NOMO-1 treated with DMSO at 0.1 percent for 48 hours (cell line): ENCODE data around the gene GPRIN1.

Experiments
- DNase-seq: peaks from one replicate; lab custom pipeline; 2025; ENCODE audit not compliant: unreplicated experiment; lab: John Stamatoyannopoulos, UW

The GPRIN1 gene

DNA sequence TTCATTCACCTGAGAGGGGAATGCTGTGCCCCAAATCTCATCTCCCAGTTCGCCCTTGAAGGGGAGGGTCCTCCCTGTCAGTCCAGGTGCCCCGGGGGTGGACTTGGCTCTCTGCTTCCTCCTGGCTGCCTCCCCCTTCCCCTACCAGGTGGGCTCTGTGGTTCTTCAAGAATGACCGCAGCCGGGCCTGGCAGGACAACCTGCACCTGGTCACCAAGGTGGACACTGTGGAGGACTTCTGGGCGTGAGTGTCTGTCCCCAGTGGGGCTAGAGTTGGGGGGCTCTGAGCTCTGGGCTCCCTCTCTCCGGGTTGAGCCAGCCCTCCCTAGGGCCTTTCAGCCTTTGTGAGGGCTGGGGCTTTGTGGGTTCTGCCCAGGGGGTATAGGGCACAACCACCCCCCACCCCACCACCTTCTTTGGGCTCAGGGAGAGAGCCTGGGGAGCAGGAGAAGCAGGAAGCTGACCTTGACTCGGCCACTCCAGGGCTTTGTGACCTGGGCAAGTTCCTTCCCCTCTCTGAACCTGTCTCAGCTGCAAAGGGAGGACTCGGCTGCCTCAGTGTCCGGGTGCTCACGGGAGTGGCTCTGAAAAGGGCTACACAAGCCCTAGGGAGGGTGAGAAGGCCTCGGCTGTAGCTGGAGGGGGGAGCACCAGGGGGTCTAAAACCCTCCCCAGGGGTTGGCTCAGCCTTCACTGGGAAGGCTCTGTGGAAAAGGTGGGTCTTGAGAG, 33.7 kb upstream of the GPRIN1 start:
- DNase-seq: no peak

- DNase-seq: no peak
These were observed 32.9 kb upstream of the GPRIN1 start for GRCh38 chr5:176642675-176643490.

DNA sequence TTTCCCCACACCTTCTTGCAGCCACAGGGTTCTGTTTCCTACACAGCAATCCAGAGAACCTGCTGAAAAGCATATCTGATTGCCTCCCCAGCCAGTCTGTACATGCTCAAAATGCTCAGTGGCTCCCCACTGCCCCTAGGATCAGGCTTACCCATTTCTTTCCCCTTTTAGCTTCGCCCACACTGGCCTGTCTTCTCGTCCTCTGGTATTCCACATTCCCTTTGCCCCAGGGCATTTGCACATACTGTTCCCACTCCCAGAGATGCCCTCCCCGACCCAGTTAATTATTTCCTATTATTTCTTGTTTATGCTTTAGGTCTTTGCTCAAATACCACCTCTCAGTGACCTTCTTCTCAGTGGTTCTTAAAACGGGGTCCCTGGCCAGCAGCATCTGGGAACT, 30.7 kb upstream of the GPRIN1 start:
- DNase-seq: no peak

GRCh38 chr5:176639981-176640380, 30.0 kb upstream of the GPRIN1 start:
- DNase-seq: no peak

DNA sequence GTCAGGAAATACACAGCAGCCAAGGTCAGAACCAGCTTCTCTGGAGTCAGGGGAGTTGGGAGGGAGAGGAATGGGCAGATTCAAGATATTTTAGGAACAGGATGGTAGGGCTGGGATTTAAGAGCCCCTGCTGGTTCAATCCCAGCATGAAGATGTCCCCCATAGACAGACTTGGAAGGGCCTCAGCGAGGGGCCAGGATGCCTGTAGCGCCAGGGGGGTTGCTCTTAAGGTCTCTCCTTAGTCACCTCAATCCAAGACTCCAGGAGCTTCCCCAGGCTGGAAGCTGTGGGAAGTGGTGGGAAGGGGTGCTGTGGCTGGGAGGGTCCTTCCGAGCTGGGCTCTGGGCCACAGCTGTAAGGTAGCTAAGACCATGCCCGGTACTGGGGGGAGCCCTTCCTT, 29.3 kb upstream of the GPRIN1 start:
- no peak for DNase-seq

DNA sequence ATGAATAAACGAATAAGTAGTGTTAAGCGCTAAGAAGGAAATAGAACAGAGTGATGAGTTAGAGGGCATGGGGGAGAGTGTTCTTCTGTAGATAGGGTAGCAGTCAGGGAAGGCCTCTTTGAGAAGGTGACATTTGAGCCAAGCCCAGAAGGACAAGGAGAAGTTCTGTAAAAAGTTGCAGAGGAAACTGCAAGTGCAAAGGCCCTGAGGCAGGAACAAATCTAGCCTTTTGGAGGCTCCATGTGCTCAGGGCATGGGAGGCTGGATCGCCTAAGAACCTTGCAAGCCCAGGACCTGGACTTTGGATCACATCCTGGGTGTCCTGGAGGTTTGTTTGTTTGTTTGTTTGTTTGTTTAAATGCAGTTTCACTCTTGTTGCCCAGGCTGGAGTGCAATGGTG, 28.5 kb upstream of the GPRIN1 start:
- no peak for DNase-seq

GRCh38 chr5:176637556-176637955, 27.6 kb upstream of the GPRIN1 start:
- DNase-seq: no peak

DNA sequence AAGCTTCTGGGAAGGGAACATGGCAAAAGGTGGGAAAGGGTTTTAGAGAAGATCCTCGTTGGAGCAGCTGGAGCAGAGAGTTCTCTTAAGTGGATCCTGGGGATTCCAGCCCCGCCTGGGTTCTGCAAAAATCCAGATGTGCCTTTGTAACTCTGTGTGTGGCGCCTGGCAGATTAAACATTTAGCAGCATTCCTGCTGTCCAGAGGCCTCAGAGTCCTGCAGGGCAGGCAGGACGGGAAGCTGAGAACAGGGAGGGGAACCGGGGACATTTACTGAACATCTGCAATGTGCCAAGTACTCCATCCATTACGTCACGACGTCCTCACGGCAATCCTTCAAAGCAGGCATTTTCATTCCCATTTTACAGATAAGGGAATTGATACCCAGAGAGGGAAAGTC, 26.5 kb upstream of the GPRIN1 start:
- no peak for DNase-seq

- no peak for DNase-seq
These were observed 23.6 kb upstream of the GPRIN1 start for GRCh38 chr5:176633598-176633997.

DNA sequence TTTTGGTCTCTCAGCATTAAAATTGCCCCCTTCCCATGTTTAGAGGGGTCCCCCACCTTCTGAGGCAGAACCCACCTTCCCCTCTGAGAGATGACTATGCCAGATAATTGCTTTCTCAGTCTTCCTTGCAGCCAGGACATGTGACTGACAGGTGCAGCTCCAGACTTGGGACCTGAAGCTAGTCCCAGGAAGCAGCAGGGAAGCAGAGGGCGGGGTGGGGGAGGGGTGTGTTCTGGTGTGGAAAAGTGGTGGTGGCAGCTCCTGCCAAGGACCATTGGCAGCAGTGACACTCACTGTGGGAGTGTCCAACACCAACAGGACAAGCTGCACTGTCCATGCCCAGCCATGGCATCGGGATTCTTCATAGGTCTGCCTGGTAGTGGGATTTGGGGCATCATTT, 22.8 kb upstream of the GPRIN1 start:
- DNase-seq: no peak

DNA sequence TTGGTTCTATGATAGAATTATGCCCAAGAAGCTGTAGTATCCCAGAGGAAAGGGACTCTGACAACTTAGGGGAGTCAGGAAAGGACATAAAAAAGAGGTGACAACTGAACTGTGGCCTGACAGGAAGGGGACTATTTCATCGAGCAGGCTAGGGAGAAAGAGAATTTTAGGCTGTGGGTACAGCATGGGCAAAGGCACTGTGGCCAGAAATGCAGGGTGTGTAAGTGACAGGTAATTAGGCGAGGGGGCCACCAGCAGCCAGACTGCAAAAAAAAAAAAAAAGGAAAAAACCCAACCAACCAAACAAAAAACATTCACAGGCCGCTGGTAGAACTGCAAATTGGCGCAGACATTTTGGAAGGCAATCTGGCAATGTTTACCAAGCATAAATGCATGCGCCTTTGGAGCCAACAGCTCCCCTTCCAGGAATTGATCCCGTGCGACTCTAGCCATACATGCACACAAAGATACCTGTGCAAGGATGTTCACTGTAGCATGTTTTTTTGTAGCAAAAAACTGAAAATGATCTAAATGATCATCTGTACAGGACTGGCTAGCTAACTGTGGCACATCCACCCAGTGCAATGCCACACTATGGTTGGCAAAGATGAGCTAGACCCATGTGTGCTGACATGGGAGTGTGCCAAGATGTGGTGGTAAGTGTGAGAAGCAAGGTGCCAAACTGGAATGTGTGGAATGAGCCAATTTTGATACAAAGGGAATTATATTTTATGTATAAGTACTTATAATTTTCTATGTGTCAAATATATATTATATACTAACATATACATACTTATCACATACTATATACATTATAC, 21.6 kb upstream of the GPRIN1 start:
- DNase-seq: no peak

DNA sequence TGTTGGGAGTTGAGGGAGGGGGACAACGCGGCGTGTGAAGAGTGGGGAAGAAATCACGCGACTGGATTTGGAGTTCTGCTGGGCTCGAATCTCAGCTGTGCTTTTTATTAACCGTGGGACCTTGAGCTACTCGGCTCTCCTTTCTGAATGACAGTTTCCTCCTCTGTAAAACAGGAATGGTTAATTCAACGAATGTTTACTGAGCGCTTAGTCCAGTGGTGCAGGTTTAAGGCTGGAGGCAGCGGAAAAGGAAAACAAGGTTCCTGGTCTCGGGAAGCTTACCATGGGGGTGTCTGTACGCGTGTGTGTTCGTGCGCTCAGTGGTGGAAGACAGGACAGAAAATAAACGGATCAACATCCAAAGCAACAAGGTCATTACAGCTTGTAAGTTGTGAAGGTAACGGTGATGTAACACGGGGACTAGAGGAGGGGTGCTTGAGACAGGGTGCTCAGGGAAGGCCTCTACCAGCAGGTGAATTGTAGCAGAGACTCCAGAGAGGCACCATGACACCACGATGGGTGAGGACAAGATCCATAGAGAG, 20.8 kb upstream of the GPRIN1 start:
- no peak for DNase-seq

DNA sequence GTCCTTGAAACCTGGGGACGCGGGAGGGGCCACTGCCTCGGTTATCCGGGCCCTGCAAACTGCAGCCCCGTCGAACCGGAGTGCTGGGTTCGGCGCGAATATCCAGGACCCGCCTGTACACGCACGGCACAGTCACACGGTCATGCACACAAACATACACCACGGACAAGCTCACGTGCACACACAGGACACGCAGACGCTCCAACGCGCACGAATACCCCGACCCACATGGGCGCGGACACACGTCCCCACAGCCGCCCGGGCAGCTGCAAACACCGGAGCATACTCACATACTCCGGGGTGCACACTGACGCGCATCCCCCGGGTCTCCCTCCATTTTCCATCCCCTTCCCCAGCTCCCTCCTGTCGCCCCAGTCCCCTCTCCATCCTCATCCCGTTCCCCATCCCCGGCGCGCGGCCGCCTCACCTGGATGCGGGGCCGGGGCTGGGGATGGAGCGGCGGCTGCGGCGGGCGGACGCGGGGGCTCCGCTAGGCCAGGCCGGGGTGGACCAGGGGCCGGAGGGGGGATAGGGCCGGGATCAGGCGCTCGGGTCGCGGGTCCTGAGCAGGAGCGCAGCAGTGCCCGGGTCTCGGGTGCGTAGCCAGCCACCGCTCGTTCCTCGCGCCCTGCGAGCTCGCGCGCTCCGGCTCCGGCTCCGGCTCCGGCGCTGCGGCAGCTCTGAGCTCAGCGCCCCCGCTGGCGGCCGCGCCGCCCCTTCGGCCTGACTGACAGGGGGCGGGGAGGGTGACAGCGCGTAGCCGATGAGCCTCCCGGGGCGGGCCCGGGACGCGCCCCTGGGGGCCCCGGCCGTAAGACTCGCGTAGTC, 20.1 kb upstream of the GPRIN1 start, which contains the start of the genes EIF4E1B and SNCB:
EIF4E1B (plus strand) TSS at position 823 of the 828 bp plus-strand sequence. CDS start 12,113 bp downstream, outside the sequence.
SNCB (minus strand) TSS at position 682 of the 828 bp plus-strand sequence. CDS start 880 bp downstream, outside the sequence.
- no peak for DNase-seq

GRCh38 chr5:176629317-176629852, 19.4 kb upstream of the GPRIN1 start:
- DNase-seq: no peak

GRCh38 chr5:176628406-176629228, 18.7 kb upstream of the GPRIN1 start:
- no peak for DNase-seq

GRCh38 chr5:176627582-176627981, 17.6 kb upstream of the GPRIN1 start:
- no peak for DNase-seq

DNA sequence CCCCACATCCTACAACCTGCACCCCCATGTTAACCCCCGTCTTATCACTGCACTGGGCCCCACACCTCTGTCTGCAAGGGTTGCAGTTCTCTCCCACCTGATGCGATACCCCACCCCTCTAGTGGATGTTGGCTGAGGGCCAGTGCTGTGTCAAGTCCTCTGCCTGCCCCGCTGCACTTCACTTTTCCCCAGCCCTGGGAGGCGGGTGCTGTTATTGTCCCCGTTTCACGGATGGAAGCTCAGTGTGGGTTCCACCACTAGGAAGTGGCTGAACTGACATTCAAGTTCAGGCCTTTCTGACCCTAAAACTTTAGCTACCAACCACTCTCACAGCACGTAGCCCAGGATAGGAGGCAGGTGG, 16.9 kb upstream of the GPRIN1 start:
- DNase-seq: no peak

DNA sequence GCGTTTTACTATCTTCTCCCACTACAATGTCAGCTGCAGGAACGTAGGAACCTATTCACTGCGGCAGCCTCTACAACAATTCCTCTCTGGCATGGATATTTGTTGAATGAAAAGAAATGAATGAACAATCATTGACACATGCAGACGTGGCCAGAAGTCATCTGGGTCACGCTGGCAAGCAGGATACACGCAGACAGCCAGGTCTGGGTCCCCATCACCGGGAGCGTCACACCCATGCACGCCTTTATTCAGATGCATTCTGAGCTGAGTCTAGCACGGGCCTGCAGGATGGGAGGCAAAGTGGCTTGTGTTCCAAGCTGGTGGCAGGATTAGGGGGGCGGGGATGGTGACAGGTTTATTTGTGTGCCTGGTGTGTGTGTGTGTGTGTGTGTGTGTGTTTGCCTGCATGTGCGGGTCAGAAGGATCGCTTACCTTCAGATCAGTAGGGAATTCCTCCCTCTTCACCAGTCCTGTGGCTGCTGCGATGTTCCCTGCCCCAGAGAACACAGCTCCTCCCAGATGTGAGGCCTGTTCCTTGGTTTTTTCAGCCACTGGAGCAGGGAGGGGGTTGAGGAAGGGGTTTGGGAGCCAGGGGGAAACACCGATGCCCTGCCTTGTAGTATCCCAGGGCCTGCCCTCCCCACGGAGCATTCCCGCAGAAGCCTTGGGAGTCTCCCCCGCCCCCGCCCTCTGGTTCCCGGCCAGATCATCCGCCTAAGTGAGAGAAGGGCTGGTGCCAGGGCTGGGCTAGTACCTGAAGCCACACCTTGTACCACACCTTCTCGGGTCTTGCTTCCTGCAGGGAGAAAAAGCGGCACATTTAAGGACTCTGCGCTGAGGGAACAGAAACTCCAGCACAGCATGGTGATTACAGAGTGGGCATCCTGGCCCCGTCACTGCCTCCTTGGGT, 16.3 kb upstream of the GPRIN1 start:
- no peak for DNase-seq
